Mucosa of descending colon (tissue), 3 donors: ENCODE measurements around the gene PHACTR1. TPM values are rescaled to one million over a fixed set of nuclear protein-coding genes. Genes with fewer than 3 reads are reported as not detected.

Experiments used
- ATAC-seq: fragments of 200-7000 bp; cut with Tn5 transposase; one replicate; pipeline ENCODE4 v1.9.1; 2020; ENCODE audit warnings: mild to moderate bottlenecking, moderate library complexity
- DNase-seq, 3 donors: peaks; one replicate each; pipeline ENCODE4 v3.0.0-alpha.2; 2020
- H3K36me3 ChIP-seq: fragments of 200-600 bp; one replicate; pipeline ENCODE4 v1.8.0; 2021; ENCODE audit warnings: low read depth, mild to moderate bottlenecking
- H3K4me1 ChIP-seq: fragments of 200-600 bp; one replicate; pipeline ENCODE4 v1.8.0; 2021; ENCODE audit warnings: low read depth, mild to moderate bottlenecking
- H3K4me3 ChIP-seq: fragments of 200-600 bp; one replicate; pipeline ENCODE4 v1.8.0; 2021; ENCODE audit warnings: mild to moderate bottlenecking
- H3K9me3 ChIP-seq: fragments of 200-600 bp; one replicate; pipeline ENCODE4 v1.8.0; 2021; ENCODE audit warnings: mild to moderate bottlenecking
- intact Hi-C, 2 donors: fragments of 100-400 bp; cut with DNase I in 1 of 2; cut with micrococcal nuclease in 1 of 2; formaldehyde crosslinking; loops; one replicate each; pipeline versions ENCODE4 v1.11.0 to v1.11.1; 2022; cut with DNase I, micrococcal nuclease
- total RNA-seq, 3 donors: library from RNA; stranded (reverse); fragmentation: NEBNext Ultra II Directional in 2 of 3; extraction: Animal tissue kit (Norgen Biotek cat#: 25700) in 2 of 3; gene quantifications; one replicate each; pipeline versions ENCODE4 v1.2.1 to v1.2.4, GENCODE V29; 2021 to 2023
- TF ChIP-seq, protein P1 (sequence below): fragments of 200-600 bp; IDR thresholded peaks from one replicate; pipeline ENCODE4 v1.8.0; 2022; ENCODE audit warnings: antibody characterized with exemption, mild to moderate bottlenecking
- donor health status: DM: no; HTN: no; CAD: no; lungs with moderate emphysema.
- donor health status: DM: no; HTN: no; CAD: no.
- donor health status: DM: no; HTN: yes; CAD: no.

PHACTR1 gene
- total RNA-seq, 3 donors from 2014 or later, result 2.7 to 4.7 (median 3.1) TPM

GRCh38 chr6:13163161-13163944 is 446.8 kb downstream of the PHACTR1 start:
- DNase-seq (no peak), ATAC-seq (no peak)
- H3K4me1 ChIP-seq, result no peaks in the 10 kb centered on the region
- no peak overlapping the region for H3K4me3 ChIP-seq
- no peaks in the 10 kb centered on the region for H3K36me3 ChIP-seq
- no peaks in the 10 kb centered on the region for H3K9me3 ChIP-seq
- intact Hi-C loops, result no loop called here
- TF ChIP-seq, protein P1, sequence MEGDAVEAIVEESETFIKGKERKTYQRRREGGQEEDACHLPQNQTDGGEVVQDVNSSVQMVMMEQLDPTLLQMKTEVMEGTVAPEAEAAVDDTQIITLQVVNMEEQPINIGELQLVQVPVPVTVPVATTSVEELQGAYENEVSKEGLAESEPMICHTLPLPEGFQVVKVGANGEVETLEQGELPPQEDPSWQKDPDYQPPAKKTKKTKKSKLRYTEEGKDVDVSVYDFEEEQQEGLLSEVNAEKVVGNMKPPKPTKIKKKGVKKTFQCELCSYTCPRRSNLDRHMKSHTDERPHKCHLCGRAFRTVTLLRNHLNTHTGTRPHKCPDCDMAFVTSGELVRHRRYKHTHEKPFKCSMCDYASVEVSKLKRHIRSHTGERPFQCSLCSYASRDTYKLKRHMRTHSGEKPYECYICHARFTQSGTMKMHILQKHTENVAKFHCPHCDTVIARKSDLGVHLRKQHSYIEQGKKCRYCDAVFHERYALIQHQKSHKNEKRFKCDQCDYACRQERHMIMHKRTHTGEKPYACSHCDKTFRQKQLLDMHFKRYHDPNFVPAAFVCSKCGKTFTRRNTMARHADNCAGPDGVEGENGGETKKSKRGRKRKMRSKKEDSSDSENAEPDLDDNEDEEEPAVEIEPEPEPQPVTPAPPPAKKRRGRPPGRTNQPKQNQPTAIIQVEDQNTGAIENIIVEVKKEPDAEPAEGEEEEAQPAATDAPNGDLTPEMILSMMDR, result no peak

- TF ChIP-seq, protein P1, result no peak
- H3K9me3 ChIP-seq, result no peaks in the 10 kb centered on the region
- H3K4me1 ChIP-seq, result no peaks in the 10 kb centered on the region
- H3K4me3 ChIP-seq, result no peak overlapping the region
- DNase-seq (no peak), ATAC-seq (no peak)
- intact Hi-C loops, result no loop called here
- H3K36me3 ChIP-seq, result no peaks in the 10 kb centered on the region
Observed at GRCh38 chr6:13164291-13164690, 447.7 kb downstream of the PHACTR1 start.

- Histone ChIP-seq H3K4me3 (no peak overlapping the region), H3K36me3 (no peaks in the 10 kb centered on the region), H3K9me3 (no peaks in the 10 kb centered on the region), H3K4me1 (no peaks in the 10 kb centered on the region)
- DNase-seq (no peak), ATAC-seq (no peak)
- intact Hi-C loops, result no loop called here
- TF ChIP-seq, protein P1, result no peak
Observed at GRCh38 chr6:13165502-13166172, 449.1 kb downstream of the PHACTR1 start.

DNA sequence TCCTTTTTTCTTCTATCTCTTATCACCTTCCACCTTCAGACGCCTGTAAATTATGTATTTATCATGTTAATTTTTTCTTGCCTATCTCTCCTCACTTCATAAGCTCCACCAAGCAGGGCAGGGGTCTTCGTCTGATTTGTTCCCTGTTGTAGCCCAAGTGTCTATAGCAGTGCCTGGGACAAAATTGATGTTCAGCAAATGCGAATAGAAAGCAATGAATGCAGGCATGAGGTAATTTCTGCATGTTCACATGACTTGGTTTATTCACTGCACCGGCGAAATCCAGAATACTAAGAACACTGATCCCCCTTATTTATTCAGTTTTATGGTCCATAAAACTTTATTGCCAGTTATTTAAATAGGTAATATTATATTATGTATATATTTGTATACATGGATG is 449.7 kb downstream of the PHACTR1 start:
- Histone ChIP-seq H3K36me3 (no peaks in the 10 kb centered on the region), H3K4me1 (no peaks in the 10 kb centered on the region), H3K4me3 (no peak overlapping the region), H3K9me3 (no peaks in the 10 kb centered on the region)
- ATAC-seq (no peak), DNase-seq (no peak)
- TF ChIP-seq, protein P1, result no peak
- intact Hi-C loops, result no loop called here

GRCh38 chr6:13166916-13167315 is 450.3 kb downstream of the PHACTR1 start:
- intact Hi-C loops, result no loop called here
- H3K9me3 ChIP-seq, result no peaks in the 10 kb centered on the region
- ATAC-seq (no peak), DNase-seq (no peak)
- H3K4me3 ChIP-seq, result no peak overlapping the region
- no peaks in the 10 kb centered on the region for H3K36me3 ChIP-seq
- TF ChIP-seq, protein P1, result no peak
- H3K4me1 ChIP-seq, result no peaks in the 10 kb centered on the region
